ENCODE results near the gene ELOVL5. TPM values are rescaled to one million over a fixed set of nuclear protein-coding genes. Genes with fewer than 3 reads are reported as not detected.

The ELOVL5 gene
- total and polyA plus RNA-seq, 4 donors: 22.8 to 75.5 (median 46.0) TPM

DNA sequence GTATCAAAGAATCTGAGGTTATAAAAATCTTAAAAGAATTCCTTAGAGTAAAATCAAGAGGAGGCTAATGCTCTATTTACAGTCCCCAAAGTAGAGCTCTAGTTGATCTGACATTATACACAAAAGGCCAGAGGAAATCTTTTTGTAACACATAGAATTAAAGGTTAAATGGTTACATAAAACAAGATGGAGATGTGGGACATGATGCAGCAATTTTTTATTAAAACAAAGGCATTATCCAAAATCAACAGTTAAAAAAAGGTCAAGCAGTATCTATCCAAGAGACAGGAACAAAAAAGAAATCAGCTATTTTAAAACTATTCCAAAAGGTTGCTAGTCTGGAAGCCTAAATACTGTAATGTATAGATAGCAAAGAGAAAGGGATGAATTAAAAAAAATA lies 20.4 kb downstream of the ELOVL5 start:
- Histone ChIP-seq H3K27ac (ENCODE audit: low read depth in 1 of 2, low read length in 2 of 2) (no peak overlapping the region), H3K9me3 (ENCODE audit: control insufficient read depth, low read length) (no peaks in the 10 kb centered on the region), H3K4me1 (ENCODE audit: control insufficient read depth in 1 of 2, insufficient read depth in 2 of 2, low read length in 2 of 2) (peaks cover 5 to 13% of the 10 kb centered on the region in 2 donors), H3K4me3 (ENCODE audit: low read length in 2 of 2) (no peak overlapping the region), H3K36me3 (ENCODE audit: control insufficient read depth in 1 of 2, insufficient read depth in 2 of 2, low read length in 1 of 2) (no peaks in the 10 kb centered on the region), H3K27me3 (ENCODE audit: control insufficient read depth in 1 of 2, insufficient read depth in 2 of 2, low read length in 1 of 2) (no peaks in the 10 kb centered on the region)
- ATAC-seq (ENCODE audit: low FRiP score): no peak
- intact Hi-C loops (cut with DNase I): loop anchor here in 1 of 2 donors (1.0 kb wide), 1 partner anchor 49 kb away; no protein-coding TSS in a partner anchor
- DNase-seq: no peak

DNA sequence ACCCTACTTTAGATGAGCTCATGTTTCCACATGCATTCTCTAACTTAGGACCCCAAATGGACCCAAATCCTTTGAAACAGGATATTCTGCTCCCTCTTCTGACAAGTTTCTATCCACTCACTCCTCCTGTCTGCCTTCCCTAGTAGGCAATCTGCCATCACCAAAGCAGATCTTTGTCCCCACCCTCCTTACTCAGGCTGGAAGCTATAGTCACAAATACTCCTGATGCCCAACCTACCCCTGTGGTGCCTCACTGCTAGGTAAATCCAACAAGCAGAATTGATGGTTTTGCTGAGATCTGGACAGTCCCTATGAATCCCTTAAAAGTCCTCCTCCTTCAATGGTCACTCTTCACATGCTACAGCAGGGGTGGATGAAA lies 21.7 kb downstream of the ELOVL5 start:
- DNase-seq (no peak), ATAC-seq (ENCODE audit: low FRiP score) (no peak)
- Histone ChIP-seq H3K27ac (ENCODE audit: low read depth in 1 of 2, low read length in 2 of 2) (peak overlapping the region in 1 of 2 donors; percentile 78), H3K4me1 (ENCODE audit: control insufficient read depth in 1 of 2, insufficient read depth in 2 of 2, low read length in 2 of 2) (peaks cover 7 to 13% of the 10 kb centered on the region in 2 donors), H3K9me3 (ENCODE audit: control insufficient read depth, low read length) (no peaks in the 10 kb centered on the region), H3K27me3 (ENCODE audit: control insufficient read depth in 1 of 2, insufficient read depth in 2 of 2, low read length in 1 of 2) (no peaks in the 10 kb centered on the region), H3K4me3 (ENCODE audit: low read length in 2 of 2) (no peak overlapping the region), H3K36me3 (ENCODE audit: control insufficient read depth in 1 of 2, insufficient read depth in 2 of 2, low read length in 1 of 2) (no peaks in the 10 kb centered on the region)
- intact Hi-C loops (cut with DNase I): no loop called here

DNA sequence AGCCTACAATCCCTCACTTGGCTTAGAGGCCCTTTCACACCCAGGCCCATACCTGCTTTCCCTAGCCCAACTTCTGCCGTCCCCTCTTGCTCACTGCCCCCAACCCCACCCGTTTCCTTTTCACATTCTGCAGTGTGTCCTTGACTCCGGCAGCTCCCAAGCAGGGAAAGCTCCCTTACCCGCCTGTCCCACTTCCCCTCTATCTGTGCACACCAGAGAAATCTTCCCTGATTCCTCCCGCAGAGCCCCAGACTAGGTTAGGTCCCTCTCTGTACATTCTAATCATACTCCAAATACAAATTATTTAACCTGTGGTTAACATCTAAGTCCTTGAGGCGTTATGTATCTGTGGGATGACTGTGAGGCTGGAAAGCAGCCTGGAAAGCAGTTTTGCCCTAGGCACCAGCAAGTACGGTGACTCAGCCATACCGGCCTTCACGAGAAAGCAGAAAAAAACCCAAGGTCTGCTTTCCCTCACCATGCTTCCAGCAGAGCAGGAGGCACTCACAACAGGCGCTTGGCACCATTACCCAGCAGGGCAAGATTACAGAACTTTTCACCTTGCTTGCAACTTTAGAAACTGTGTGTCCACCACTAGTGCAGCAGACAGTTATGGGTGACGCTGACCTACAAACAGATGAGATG lies 22.3 kb downstream of the ELOVL5 start:
- intact Hi-C loops (cut with DNase I): no loop called here
- Histone ChIP-seq H3K27ac (ENCODE audit: low read depth in 1 of 2, low read length in 2 of 2) (peak overlapping the region in 1 of 2 donors; percentile 78), H3K4me3 (ENCODE audit: low read length in 2 of 2) (no peak overlapping the region), H3K4me1 (ENCODE audit: control insufficient read depth in 1 of 2, insufficient read depth in 2 of 2, low read length in 2 of 2) (peaks cover 7 to 13% of the 10 kb centered on the region in 2 donors), H3K9me3 (ENCODE audit: control insufficient read depth, low read length) (no peaks in the 10 kb centered on the region), H3K27me3 (ENCODE audit: control insufficient read depth in 1 of 2, insufficient read depth in 2 of 2, low read length in 1 of 2) (no peaks in the 10 kb centered on the region), H3K36me3 (ENCODE audit: control insufficient read depth in 1 of 2, insufficient read depth in 2 of 2, low read length in 1 of 2) (no peaks in the 10 kb centered on the region)
- DNase-seq: peak; percentile 73 to 80
- ATAC-seq (ENCODE audit: low FRiP score): peak; percentile 71
- WGBS, 2 donors: 38 to 41% methylated on average over 11 of the region's 11 CpGs

DNA sequence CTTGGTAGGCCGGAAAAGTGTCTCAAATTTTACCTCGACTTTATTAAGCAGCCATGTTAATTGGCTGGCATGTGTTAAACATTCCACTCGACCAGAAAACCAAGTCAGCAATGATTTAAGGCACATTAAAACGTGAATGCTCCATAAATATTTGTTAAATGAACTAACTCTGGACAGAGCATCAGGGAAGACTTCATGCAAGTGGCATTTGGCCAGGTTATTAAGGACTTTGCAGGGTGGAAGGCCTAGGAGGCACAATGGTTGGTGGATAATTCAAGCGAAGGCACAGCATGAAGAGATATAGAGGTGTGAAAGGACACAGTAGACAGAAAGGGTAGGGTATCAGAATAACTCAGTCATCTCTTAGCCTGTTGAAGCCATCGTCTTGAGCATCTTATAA lies 23.0 kb downstream of the ELOVL5 start:
- ATAC-seq (ENCODE audit: low FRiP score): no peak
- H3K36me3 ChIP-seq (ENCODE audit: control insufficient read depth in 1 of 2, insufficient read depth in 2 of 2, low read length in 1 of 2): no peaks in the 10 kb centered on the region
- 52 to 57% methylated on average over 6 of the region's 6 CpGs for WGBS, 2 donors

DNA sequence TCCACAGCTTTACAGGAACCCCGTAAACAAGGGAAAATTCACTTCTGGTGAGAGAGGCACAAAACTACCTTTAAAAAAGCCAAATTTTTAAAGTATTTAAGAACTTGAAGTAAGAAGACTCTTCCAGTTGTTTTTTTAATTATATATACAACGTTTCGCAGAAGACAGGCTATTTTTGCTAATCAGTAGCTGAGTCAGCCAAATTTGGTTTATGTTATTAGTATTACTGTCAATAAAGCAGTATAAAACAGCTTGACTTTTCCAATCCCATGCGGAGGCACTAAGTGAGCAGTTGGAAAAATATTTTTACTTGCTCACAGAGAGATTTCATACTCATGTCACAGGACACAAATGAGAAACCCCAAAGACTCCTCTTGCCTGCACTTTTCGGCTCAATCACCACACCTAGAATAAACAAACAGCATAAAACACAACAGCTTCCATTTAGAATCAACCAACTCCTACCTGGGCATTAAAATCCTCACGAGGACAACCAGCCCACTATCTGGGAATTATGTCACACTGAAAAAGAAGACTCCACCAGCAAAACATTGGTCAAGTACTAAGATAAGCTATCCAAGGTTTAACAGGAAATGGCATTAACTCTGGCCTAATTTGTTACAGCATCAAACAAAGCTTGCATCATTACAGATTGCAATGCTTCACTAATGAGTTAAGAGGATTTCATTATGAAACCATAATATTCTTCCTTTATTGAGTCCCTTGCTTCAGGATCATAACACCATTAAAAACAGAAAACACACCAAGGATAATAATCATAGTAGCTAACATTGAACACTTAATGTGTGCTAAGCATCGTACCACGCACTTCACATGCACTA lies 26.3 kb downstream of the ELOVL5 start:
- H3K9me3 ChIP-seq (ENCODE audit: control insufficient read depth, low read length): no peaks in the 10 kb centered on the region
- no peaks in the 10 kb centered on the region for H3K36me3 ChIP-seq (ENCODE audit: control insufficient read depth in 1 of 2, insufficient read depth in 2 of 2, low read length in 1 of 2)
- H3K27me3 ChIP-seq (ENCODE audit: control insufficient read depth in 1 of 2, insufficient read depth in 2 of 2, low read length in 1 of 2): no peaks in the 10 kb centered on the region
- ATAC-seq (ENCODE audit: low FRiP score) (no peak), DNase-seq (no peak)
- WGBS, 2 donors: 37 to 42% methylated on average over 8 of the region's 8 CpGs
- no peak overlapping the region for H3K4me3 ChIP-seq (ENCODE audit: low read length in 2 of 2)
- H3K27ac ChIP-seq (ENCODE audit: low read depth in 1 of 2, low read length in 2 of 2): peak overlapping the region in 1 of 2 donors; percentile 5
- intact Hi-C loops (cut with DNase I): no loop called here
- H3K4me1 ChIP-seq (ENCODE audit: control insufficient read depth in 1 of 2, insufficient read depth in 2 of 2, low read length in 2 of 2): peaks cover 5 to 9% of the 10 kb centered on the region in 2 donors

More for the DNA sequence above, 23.0 kb downstream of the ELOVL5 start:
- H3K4me3 ChIP-seq (ENCODE audit: low read length in 2 of 2): no peak overlapping the region
- peak overlapping the region in 1 of 2 donors; percentile 63 for H3K27ac ChIP-seq (ENCODE audit: low read depth in 1 of 2, low read length in 2 of 2)
- no peaks in the 10 kb centered on the region for H3K27me3 ChIP-seq (ENCODE audit: control insufficient read depth in 1 of 2, insufficient read depth in 2 of 2, low read length in 1 of 2)
- no peak for DNase-seq
- H3K4me1 ChIP-seq (ENCODE audit: control insufficient read depth in 1 of 2, insufficient read depth in 2 of 2, low read length in 2 of 2): peaks cover 7 to 14% of the 10 kb centered on the region in 2 donors
- H3K9me3 ChIP-seq (ENCODE audit: control insufficient read depth, low read length): no peaks in the 10 kb centered on the region
- intact Hi-C loops (cut with DNase I): no loop called here

DNA sequence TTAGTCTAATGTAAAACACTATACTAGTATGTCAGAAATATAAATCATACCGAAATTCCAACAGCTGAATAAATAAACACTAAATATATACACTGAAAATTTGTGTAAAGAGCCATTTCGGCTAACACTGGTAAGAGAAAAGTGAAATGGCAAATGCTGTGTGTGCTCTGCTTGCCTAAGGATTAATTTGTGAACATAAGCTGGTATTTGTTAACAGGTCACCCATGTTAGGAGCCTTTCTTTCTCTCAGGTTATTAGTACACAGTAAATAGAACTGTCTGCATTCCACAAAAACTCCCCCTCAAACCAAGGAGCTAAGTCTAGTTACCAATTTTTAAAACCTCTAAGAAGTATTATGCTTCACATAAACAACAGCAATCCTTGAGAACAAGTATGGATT lies 27.0 kb downstream of the ELOVL5 start:
- intact Hi-C loops (cut with DNase I): no loop called here
- H3K4me1 ChIP-seq (ENCODE audit: control insufficient read depth in 1 of 2, insufficient read depth in 2 of 2, low read length in 2 of 2): peaks cover 3 to 5% of the 10 kb centered on the region in 2 donors
- no peak overlapping the region for H3K4me3 ChIP-seq (ENCODE audit: low read length in 2 of 2)
- ATAC-seq (ENCODE audit: low FRiP score) (no peak), DNase-seq (no peak)
- no peaks in the 10 kb centered on the region for H3K36me3 ChIP-seq (ENCODE audit: control insufficient read depth in 1 of 2, insufficient read depth in 2 of 2, low read length in 1 of 2)
- no peaks in the 10 kb centered on the region for H3K27me3 ChIP-seq (ENCODE audit: control insufficient read depth in 1 of 2, insufficient read depth in 2 of 2, low read length in 1 of 2)
- 31 to 36% methylated on average over 2 of the region's 2 CpGs for WGBS, 2 donors
- no peak overlapping the region for H3K27ac ChIP-seq (ENCODE audit: low read depth in 1 of 2, low read length in 2 of 2)
- no peaks in the 10 kb centered on the region for H3K9me3 ChIP-seq (ENCODE audit: control insufficient read depth, low read length)

DNA sequence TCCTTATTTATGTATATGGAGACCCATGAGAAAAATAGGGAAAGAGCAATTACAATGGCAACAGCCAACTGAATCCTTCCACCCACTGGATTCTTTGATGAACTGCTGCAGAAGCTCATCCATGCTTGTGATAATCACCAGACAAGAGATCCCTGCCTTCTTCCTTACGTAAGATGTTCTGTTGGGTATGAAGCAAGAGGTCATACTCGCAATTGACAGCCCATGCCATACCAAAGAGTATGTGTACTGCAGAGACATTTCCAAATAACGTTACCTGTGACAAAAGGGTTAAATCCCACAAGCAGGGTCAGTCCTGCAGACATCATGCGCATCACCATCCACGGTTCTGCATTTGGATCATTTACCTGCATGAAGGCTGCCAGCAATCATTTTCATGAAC lies 27.8 kb downstream of the ELOVL5 start:
- peaks cover 3% of the 10 kb centered on the region in 2 donors for H3K4me1 ChIP-seq (ENCODE audit: control insufficient read depth in 1 of 2, insufficient read depth in 2 of 2, low read length in 2 of 2)
- H3K9me3 ChIP-seq (ENCODE audit: control insufficient read depth, low read length): no peaks in the 10 kb centered on the region
- no peak overlapping the region for H3K27ac ChIP-seq (ENCODE audit: low read depth in 1 of 2, low read length in 2 of 2)
- 74 to 80% methylated on average over 5 of the region's 5 CpGs for WGBS, 2 donors
- no peaks in the 10 kb centered on the region for H3K27me3 ChIP-seq (ENCODE audit: control insufficient read depth in 1 of 2, insufficient read depth in 2 of 2, low read length in 1 of 2)
- DNase-seq (no peak), ATAC-seq (ENCODE audit: low FRiP score) (no peak)
- intact Hi-C loops (cut with DNase I): no loop called here
- no peaks in the 10 kb centered on the region for H3K36me3 ChIP-seq (ENCODE audit: control insufficient read depth in 1 of 2, insufficient read depth in 2 of 2, low read length in 1 of 2)
- no peak overlapping the region for H3K4me3 ChIP-seq (ENCODE audit: low read length in 2 of 2)

DNA sequence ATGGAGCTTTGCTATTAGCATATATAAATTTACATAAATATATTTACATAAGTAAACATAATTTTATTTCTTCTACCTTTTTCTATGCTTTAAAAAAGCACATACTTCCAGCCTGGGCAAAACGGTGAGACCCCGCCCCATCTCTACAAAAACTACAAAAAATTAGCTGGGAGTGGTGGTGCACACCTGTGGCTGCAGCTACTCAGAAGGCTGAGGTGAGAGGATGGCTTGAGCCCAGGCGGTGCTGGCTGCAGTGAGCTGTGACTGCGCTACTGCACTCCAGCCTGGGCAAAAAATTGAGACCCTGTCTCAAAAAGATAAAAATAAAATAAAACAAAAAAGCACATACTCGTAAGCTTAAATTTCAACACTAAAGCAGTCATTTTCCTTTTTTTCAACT lies 30.3 kb downstream of the ELOVL5 start:
- Histone ChIP-seq H3K27me3 (ENCODE audit: control insufficient read depth in 1 of 2, insufficient read depth in 2 of 2, low read length in 1 of 2) (no peaks in the 10 kb centered on the region), H3K4me1 (ENCODE audit: control insufficient read depth in 1 of 2, insufficient read depth in 2 of 2, low read length in 2 of 2) (peaks cover 2 to 3% of the 10 kb centered on the region in 2 donors), H3K36me3 (ENCODE audit: control insufficient read depth in 1 of 2, insufficient read depth in 2 of 2, low read length in 1 of 2) (no peaks in the 10 kb centered on the region), H3K9me3 (ENCODE audit: control insufficient read depth, low read length) (no peaks in the 10 kb centered on the region), H3K4me3 (ENCODE audit: low read length in 2 of 2) (no peak overlapping the region), H3K27ac (ENCODE audit: low read depth in 1 of 2, low read length in 2 of 2) (no peak overlapping the region)
- WGBS, 2 donors: 91 to 95% methylated on average over 5 of the region's 5 CpGs
- DNase-seq (no peak), ATAC-seq (ENCODE audit: low FRiP score) (no peak)
- intact Hi-C loops (cut with DNase I): no loop called here

DNA sequence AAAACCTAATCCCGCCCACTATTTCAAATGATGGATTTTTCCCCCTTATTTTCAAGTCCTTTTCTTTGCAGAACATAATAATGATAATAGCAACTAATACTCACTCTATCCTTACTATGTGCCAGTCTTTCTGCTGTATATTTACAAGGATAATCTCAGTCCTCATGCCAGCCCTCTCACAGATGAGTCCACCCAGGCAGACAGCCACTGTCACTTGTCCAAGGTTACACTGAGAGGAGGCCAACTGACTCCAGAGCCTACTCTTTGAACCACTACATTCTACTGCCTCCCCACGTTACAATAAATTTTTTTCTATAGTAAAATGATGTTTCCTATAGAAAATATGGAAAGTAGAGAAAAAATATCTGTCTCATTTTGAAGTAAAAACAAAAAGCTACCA lies 30.9 kb downstream of the ELOVL5 start:
- Histone ChIP-seq H3K27ac (ENCODE audit: low read depth in 1 of 2, low read length in 2 of 2) (no peak overlapping the region), H3K4me3 (ENCODE audit: low read length in 2 of 2) (no peak overlapping the region), H3K36me3 (ENCODE audit: control insufficient read depth in 1 of 2, insufficient read depth in 2 of 2, low read length in 1 of 2) (no peaks in the 10 kb centered on the region), H3K4me1 (ENCODE audit: control insufficient read depth in 1 of 2, insufficient read depth in 2 of 2, low read length in 2 of 2) (peaks cover 2 to 3% of the 10 kb centered on the region in 2 donors), H3K9me3 (ENCODE audit: control insufficient read depth, low read length) (no peaks in the 10 kb centered on the region), H3K27me3 (ENCODE audit: control insufficient read depth in 1 of 2, insufficient read depth in 2 of 2, low read length in 1 of 2) (no peaks in the 10 kb centered on the region)
- DNase-seq: no peak
- intact Hi-C loops (cut with DNase I): no loop called here
- 83 to 86% methylated on average over 2 of the region's 2 CpGs for WGBS, 2 donors
- no peak for ATAC-seq (ENCODE audit: low FRiP score)

Data from aorta (tissue), 5 donors.